Loucy (cell line): ENCODE measurements around the gene CDKN1A.

Experiments
- EZH2phosphoT487 ChIP-seq: fragments of 200-600 bp; IDR thresholded peaks from 2 replicates; pipeline ENCODE4 v1.6.1; 2018; ENCODE audit warnings: antibody characterized with exemption, mild to moderate bottlenecking, moderate library complexity, borderline replicate concordance
- TF ChIP-seq, protein P1 (sequence below): fragments of 200-600 bp; sonication (generic); conservative IDR thresholded peaks from 2 replicates; pipeline ENCODE4 v1.5.1; 2014; ENCODE audit warnings: mild to moderate bottlenecking, antibody characterized with exemption, low read length

DNA sequence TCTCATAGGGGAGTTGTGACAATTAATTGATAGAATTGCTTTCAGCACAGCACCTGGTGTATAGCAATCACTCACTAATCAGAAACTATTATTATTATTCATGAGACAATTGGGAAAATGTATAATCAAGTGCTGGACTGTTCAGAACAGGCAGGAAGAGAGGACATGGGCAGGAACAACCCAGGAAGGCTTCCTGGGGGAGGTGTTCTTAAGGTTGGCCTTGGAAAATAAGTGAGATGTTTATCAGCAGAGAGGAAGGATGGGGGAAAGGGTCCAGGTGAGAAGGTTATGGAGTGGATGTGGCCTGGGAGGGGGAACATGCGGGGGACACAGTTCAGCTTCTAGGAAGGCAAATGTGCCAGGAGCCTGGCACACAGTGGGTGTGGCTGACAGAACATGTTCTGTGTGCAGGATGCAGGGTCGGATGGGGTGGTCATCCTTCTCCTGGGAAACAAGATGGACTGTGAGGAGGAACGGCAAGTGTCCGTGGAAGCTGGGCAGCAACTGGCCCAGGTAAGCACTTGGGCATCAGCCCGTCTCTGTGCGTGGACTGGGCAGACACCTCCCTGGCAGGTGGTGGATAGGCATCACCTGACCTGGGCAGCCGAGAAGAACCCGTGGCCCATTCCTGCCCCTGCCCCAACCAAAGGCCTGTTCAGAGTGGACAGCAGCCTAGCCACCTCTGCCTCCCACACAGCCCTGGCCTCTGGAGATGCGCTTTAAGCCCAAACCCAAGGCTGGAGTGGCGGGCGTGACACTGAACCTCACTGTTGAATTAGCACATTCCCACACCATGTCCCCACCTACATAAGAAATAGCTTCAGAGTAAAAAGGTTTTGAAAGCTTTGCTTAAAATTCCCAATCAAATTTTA is 50.0 kb downstream of the CDKN1A start:
- TF ChIP-seq, protein P1, sequence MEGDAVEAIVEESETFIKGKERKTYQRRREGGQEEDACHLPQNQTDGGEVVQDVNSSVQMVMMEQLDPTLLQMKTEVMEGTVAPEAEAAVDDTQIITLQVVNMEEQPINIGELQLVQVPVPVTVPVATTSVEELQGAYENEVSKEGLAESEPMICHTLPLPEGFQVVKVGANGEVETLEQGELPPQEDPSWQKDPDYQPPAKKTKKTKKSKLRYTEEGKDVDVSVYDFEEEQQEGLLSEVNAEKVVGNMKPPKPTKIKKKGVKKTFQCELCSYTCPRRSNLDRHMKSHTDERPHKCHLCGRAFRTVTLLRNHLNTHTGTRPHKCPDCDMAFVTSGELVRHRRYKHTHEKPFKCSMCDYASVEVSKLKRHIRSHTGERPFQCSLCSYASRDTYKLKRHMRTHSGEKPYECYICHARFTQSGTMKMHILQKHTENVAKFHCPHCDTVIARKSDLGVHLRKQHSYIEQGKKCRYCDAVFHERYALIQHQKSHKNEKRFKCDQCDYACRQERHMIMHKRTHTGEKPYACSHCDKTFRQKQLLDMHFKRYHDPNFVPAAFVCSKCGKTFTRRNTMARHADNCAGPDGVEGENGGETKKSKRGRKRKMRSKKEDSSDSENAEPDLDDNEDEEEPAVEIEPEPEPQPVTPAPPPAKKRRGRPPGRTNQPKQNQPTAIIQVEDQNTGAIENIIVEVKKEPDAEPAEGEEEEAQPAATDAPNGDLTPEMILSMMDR = no peak
- no peak for TF ChIP-seq EZH2phosphoT487
